Measurements from ENCODE around the gene MBP.

MBP gene

GRCh38 chr18:77114415-77115191 is 18.0 kb downstream of the MBP start:
- DNase-seq, result peak in 16 of 51 donors; percentile 5 to 69 (median 41)

GRCh38 chr18:77114152-77114414 is 18.5 kb downstream of the MBP start:
- DNase-seq, result no peak

- DNase-seq, result no peak
Measured at GRCh38 chr18:77113361-77114151, 19.0 kb downstream of the MBP start.

GRCh38 chr18:77112747-77113092 is 19.9 kb downstream of the MBP start:
- DNase-seq, result no peak

GRCh38 chr18:77111951-77112746 is 20.4 kb downstream of the MBP start:
- DNase-seq, result no peak

GRCh38 chr18:77111449-77111848 is 21.1 kb downstream of the MBP start:
- no peak for DNase-seq

GRCh38 chr18:77110936-77111335 is 21.6 kb downstream of the MBP start:
- DNase-seq, result no peak

- no peak for DNase-seq
Measured at GRCh38 chr18:77110400-77110799, 22.2 kb downstream of the MBP start.

- DNase-seq, result no peak
Measured at GRCh38 chr18:77109648-77110019, 22.9 kb downstream of the MBP start.

GRCh38 chr18:77108821-77109647 is 23.5 kb downstream of the MBP start:
- no peak for DNase-seq

GRCh38 chr18:77108001-77108692 is 24.4 kb downstream of the MBP start:
- DNase-seq, result peak in 15 of 51 donors; percentile 9 to 49 (median 36)

- DNase-seq, result no peak
Measured at GRCh38 chr18:77107292-77107691, 25.3 kb downstream of the MBP start.

GRCh38 chr18:77106331-77106730 is 26.3 kb downstream of the MBP start:
- DNase-seq, result no peak

GRCh38 chr18:77105680-77106079 is 26.9 kb downstream of the MBP start:
- DNase-seq, result no peak

GRCh38 chr18:77105028-77105427 is 27.6 kb downstream of the MBP start:
- DNase-seq, result no peak

- DNase-seq, result no peak
Measured at GRCh38 chr18:77103991-77104531, 28.5 kb downstream of the MBP start.

GRCh38 chr18:77103187-77103850 is 29.3 kb downstream of the MBP start:
- DNase-seq, result no peak

GRCh38 chr18:77102259-77103040 is 30.1 kb downstream of the MBP start:
- no peak for DNase-seq
